RPMI7951 (cell line): Measurements from ENCODE around the gene SNX14. TPM values are rescaled to one million over a fixed set of nuclear protein-coding genes. Genes with fewer than 3 reads are reported as not detected.
"Not testable (repeated sequence)": the region's sequence is repeated elsewhere in the genome, so short reads cannot be mapped to it uniquely, and the experiment has no call there.

ENCODE experiments used
- DNase-seq: peaks from one replicate; pipeline ENCODE4 v3.0.0-alpha.2; 2012; ENCODE audit warnings: low read depth
- total RNA-seq: library from RNA; depleted of rRNA; stranded (reverse); fragments of >200 nt; shearing (Covaris generic); gene quantifications from 2 replicates; pipeline ENCODE4 v1.2.3, GENCODE V29; 2014; rRNA removed

Gene SNX14
- total RNA-seq: 133 and 182 TPM in 2 replicates

GRCh38 chr6:85593438-85594196 lies at the start of gene SNX14:
TSS of gene SNX14 (minus strand) at chr6:85593858. CDS start at chr6:85593718, 140 bp downstream.
- DNase-seq: peak; percentile 96

GRCh38 chr6:85642774-85643536 lies 49.3 kb upstream of the SNX14 start, which contains the start of gene SYNCRIP:
TSS of gene SYNCRIP (minus strand) at chr6:85642886. CDS start at chr6:85641439, 1,447 bp downstream.
- DNase-seq: peak; percentile 98

- DNase-seq: peak; percentile 54
Measured at GRCh38 chr6:85641897-85642773, 48.5 kb upstream of the SNX14 start.

GRCh38 chr6:85641522-85641896 lies 47.9 kb upstream of the SNX14 start:
- DNase-seq: peak; percentile 11

- no peak for DNase-seq
Measured at GRCh38 chr6:85640821-85641220, 47.2 kb upstream of the SNX14 start.

- DNase-seq: no peak
Measured at GRCh38 chr6:85637579-85637978, 43.9 kb upstream of the SNX14 start.

- no peak for DNase-seq
Measured at GRCh38 chr6:85632164-85632942, 38.7 kb upstream of the SNX14 start.

- DNase-seq: not testable (repeated sequence)
Measured at GRCh38 chr6:85631117-85631516, 37.5 kb upstream of the SNX14 start.

- no peak for DNase-seq
Measured at GRCh38 chr6:85628353-85628752, 34.7 kb upstream of the SNX14 start.

- DNase-seq: no peak
Measured at GRCh38 chr6:85620308-85620707, 26.6 kb upstream of the SNX14 start.

- no peak for DNase-seq
Measured at GRCh38 chr6:85614780-85615179, 21.1 kb upstream of the SNX14 start.

GRCh38 chr6:85612690-85613474 lies 19.2 kb upstream of the SNX14 start:
- DNase-seq: no peak

GRCh38 chr6:85610182-85610895 lies 16.7 kb upstream of the SNX14 start:
- no peak for DNase-seq

GRCh38 chr6:85602100-85602499 lies 8.4 kb upstream of the SNX14 start:
- DNase-seq: no peak

GRCh38 chr6:85600713-85601313 lies 7.2 kb upstream of the SNX14 start:
- no peak for DNase-seq

GRCh38 chr6:85594197-85594930 lies 706 bp upstream of the SNX14 start:
- no peak for DNase-seq

- no peak for DNase-seq
Measured at GRCh38 chr6:85592033-85592432, 1.6 kb downstream of the SNX14 start.

- DNase-seq: no peak
Measured at GRCh38 chr6:85591207-85591606, 2.5 kb downstream of the SNX14 start.

- DNase-seq: no peak
Measured at GRCh38 chr6:85585741-85586140, 7.9 kb downstream of the SNX14 start.
